ENCODE data around the gene PHF21B.
A peak's percentile ranks its signal among the peaks of the same experiment; 100 is the strongest.

Gene PHF21B

GRCh38 chr22:44837481-44837880 is 172.3 kb downstream of the PHF21B start:
- no peak for FAIRE-seq

GRCh38 chr22:44834065-44834464 is 175.7 kb downstream of the PHF21B start:
- FAIRE-seq = peak; percentile 59

GRCh38 chr22:44831885-44832284 is 177.9 kb downstream of the PHF21B start:
- no peak for FAIRE-seq

Measured in G401.6 (cell line).